ENCODE results near the gene TRMT11.

The TRMT11 gene

GRCh38 chr6:126072172-126072571 lies 85.8 kb downstream of the TRMT11 start:
- H3K4me3 ChIP-seq (ENCODE audit: low read length), result no peak overlapping the region
- no peak for TF ChIP-seq CTCF (conservative IDR thresholded peaks at IDR 0.05; ENCODE audit: low read length)
- no peak for DNase-seq (ENCODE audit: low read depth)

- H3K4me3 ChIP-seq (ENCODE audit: low read length), result no peak overlapping the region
- DNase-seq (ENCODE audit: low read depth), result no peak
- no peak for TF ChIP-seq CTCF (conservative IDR thresholded peaks at IDR 0.05; ENCODE audit: low read length)
Measured at GRCh38 chr6:126072834-126073233, 86.5 kb downstream of the TRMT11 start.

GRCh38 chr6:126075335-126076071 lies 89.2 kb downstream of the TRMT11 start:
- DNase-seq (ENCODE audit: low read depth), result no peak
- TF ChIP-seq CTCF (conservative IDR thresholded peaks at IDR 0.05; ENCODE audit: low read length), result no peak
- H3K4me3 ChIP-seq (ENCODE audit: low read length), result no peak overlapping the region

GRCh38 chr6:126076992-126077664 lies 90.8 kb downstream of the TRMT11 start:
- no peak overlapping the region for H3K4me3 ChIP-seq (ENCODE audit: low read length)
- no peak for TF ChIP-seq CTCF (conservative IDR thresholded peaks at IDR 0.05; ENCODE audit: low read length)
- peak; percentile 64 for DNase-seq (ENCODE audit: low read depth)

GRCh38 chr6:126077810-126078776 lies 91.8 kb downstream of the TRMT11 start:
- no peak for TF ChIP-seq CTCF (conservative IDR thresholded peaks at IDR 0.05; ENCODE audit: low read length)
- peak; percentile 94 for DNase-seq (ENCODE audit: low read depth)
- no peak overlapping the region for H3K4me3 ChIP-seq (ENCODE audit: low read length)

- no peak for TF ChIP-seq CTCF (conservative IDR thresholded peaks at IDR 0.05; ENCODE audit: low read length)
- DNase-seq (ENCODE audit: low read depth), result no peak
- no peak overlapping the region for H3K4me3 ChIP-seq (ENCODE audit: low read length)
Measured at GRCh38 chr6:126083875-126084274, 97.5 kb downstream of the TRMT11 start.

All from AG10803 (cell line).